Hepatocyte (in vitro differentiated cells): ENCODE results near the gene USP12. TPM values are rescaled to one million over a fixed set of nuclear protein-coding genes. Genes with fewer than 3 reads are reported as not detected.

Experiments used
- DNase-seq: peaks from one replicate; pipeline ENCODE4 v3.0.0-alpha.2; 2016; ENCODE audit warnings: low spot score
- H2AFZ ChIP-seq: fragments of 200-600 bp; sonication (generic); 2 replicates; pipeline ENCODE4 v1.6.0; 2016; ENCODE audit warnings: antibody characterized with exemption, mild to moderate bottlenecking
- H3K27ac ChIP-seq: fragments of 200-600 bp; sonication (generic); 2 replicates; pipeline ENCODE4 v1.5.1; 2016; ENCODE audit warnings: mild to moderate bottlenecking
- H3K27me3 ChIP-seq: fragments of 200-600 bp; sonication (generic); 2 replicates; pipeline ENCODE4 v1.6.1; 2016
- H3K36me3 ChIP-seq: fragments of 200-600 bp; sonication (generic); replicated peaks from 2 replicates; pipeline ENCODE4 v1.5.1; 2016; ENCODE audit warnings: low read depth; ENCODE audit not compliant: insufficient read depth
- H3K4me1 ChIP-seq: fragments of 200-600 bp; sonication (generic); 2 replicates; pipeline ENCODE4 v1.5.1; 2016; ENCODE audit warnings: mild to moderate bottlenecking, moderate library complexity; ENCODE audit not compliant: insufficient read depth
- H3K4me2 ChIP-seq: fragments of 200-600 bp; sonication (generic); 2 replicates; pipeline ENCODE4 v1.6.0; 2016
- H3K4me3 ChIP-seq: fragments of 200-600 bp; sonication (generic); 2 replicates; pipeline ENCODE4 v1.5.1; 2016; ENCODE audit warnings: mild to moderate bottlenecking
- H3K79me2 ChIP-seq: fragments of 200-600 bp; sonication (generic); 2 replicates; pipeline ENCODE4 v1.6.0; 2017; ENCODE audit warnings: mild to moderate bottlenecking
- H3K9me2 ChIP-seq: fragments of 200-600 bp; sonication (generic); replicated peaks from 2 replicates; pipeline ENCODE4 v1.6.0; 2017; ENCODE audit warnings: mild to moderate bottlenecking; ENCODE audit not compliant: insufficient read depth
- H3K9me3 ChIP-seq: fragments of 200-600 bp; sonication (generic); 2 replicates; pipeline ENCODE4 v1.5.1; 2016; ENCODE audit warnings: low read depth, mild to moderate bottlenecking
- H4K20me1 ChIP-seq: fragments of 200-600 bp; sonication (generic); 2 replicates; pipeline ENCODE4 v1.6.0; 2016; ENCODE audit warnings: mild to moderate bottlenecking; ENCODE audit not compliant: insufficient read depth, poor library complexity, severe bottlenecking
- EZH2 ChIP-seq: fragments of 200-600 bp; sonication (generic); IDR thresholded peaks from 2 replicates; pipeline ENCODE4 v1.6.1; 2016; ENCODE audit warnings: antibody characterized with exemption, mild to moderate bottlenecking, borderline replicate concordance
- EZH2phosphoT487 ChIP-seq: fragments of 200-600 bp; sonication (generic); IDR thresholded peaks from one replicate; pipeline ENCODE4 v1.6.1; 2018; ENCODE audit warnings: antibody characterized with exemption, mild to moderate bottlenecking, low read depth, moderate library complexity; ENCODE audit not compliant: unreplicated experiment, severe bottlenecking
- WGBS: methylation state at CpG from one replicate; pipeline ENCODE4 v1.1.6; 2016; ENCODE audit warnings: low lambda C conversion rate; ENCODE audit errors: missing lambda C conversion rate; 5-methylcytosine and 5-hydroxymethylcytosine counted together
- polyA plus RNA-seq: library from polyadenylated mRNA; unstranded; fragments of >200 nt; fragmentation: Nextera tagmentation; extraction: Ambion mirVana; gene quantifications from 2 replicates; pipeline ENCODE4 v1.2.1, GENCODE V29; 2016
- total RNA-seq: library from RNA; depleted of rRNA; stranded (reverse); fragments of >200 nt; gene quantifications from 2 replicates; pipeline ENCODE4 v1.2.3, GENCODE V29; 2014
- TF ChIP-seq, protein P1 (sequence below): fragments of 200-600 bp; sonication (generic); IDR thresholded peaks from 2 replicates; pipeline ENCODE4 v1.5.1; 2016; ENCODE audit warnings: antibody characterized with exemption, mild to moderate bottlenecking; ENCODE audit not compliant: poor library complexity

Gene USP12
- total and polyA plus RNA-seq, 2 experiments from 2014 or later = 17.5 to 26.4 TPM

DNA sequence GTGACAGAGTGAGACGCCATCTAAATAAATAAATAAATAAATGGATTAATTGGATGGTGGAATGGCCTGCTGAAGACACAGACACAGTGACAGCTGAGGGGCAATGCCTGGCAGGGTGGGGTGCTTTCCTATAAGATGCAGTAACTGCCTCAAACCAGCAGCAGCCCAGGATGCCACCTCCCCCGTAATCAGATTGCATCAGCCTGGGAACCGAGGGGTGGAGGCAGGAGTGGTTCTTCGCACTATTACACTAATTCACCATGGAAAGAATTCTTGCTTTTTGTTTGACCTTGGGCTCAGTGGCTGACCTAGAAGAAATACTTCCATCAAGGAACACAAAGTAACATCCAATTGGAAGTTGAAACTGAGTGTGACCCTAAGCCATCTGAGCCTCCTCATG is 31.6 kb upstream of the USP12 start:
- H3K4me3 ChIP-seq = no peak overlapping the region
- no peak overlapping the region for H2AFZ ChIP-seq
- H3K27me3 ChIP-seq = no peaks in the 10 kb centered on the region
- TF ChIP-seq EZH2 = no peak
- H4K20me1 ChIP-seq = no peaks in the 10 kb centered on the region
- no peak overlapping the region for H3K4me2 ChIP-seq
- H3K27ac ChIP-seq = no peak overlapping the region
- no peaks in the 10 kb centered on the region for H3K79me2 ChIP-seq
- no peaks in the 10 kb centered on the region for H3K36me3 ChIP-seq
- DNase-seq = no peak
- H3K9me3 ChIP-seq = no peaks in the 10 kb centered on the region
- no peaks in the 10 kb centered on the region for H3K4me1 ChIP-seq
- H3K9me2 ChIP-seq = no peaks in the 10 kb centered on the region
- WGBS = 94% methylated on average over 4 of the region's 4 CpGs

DNA sequence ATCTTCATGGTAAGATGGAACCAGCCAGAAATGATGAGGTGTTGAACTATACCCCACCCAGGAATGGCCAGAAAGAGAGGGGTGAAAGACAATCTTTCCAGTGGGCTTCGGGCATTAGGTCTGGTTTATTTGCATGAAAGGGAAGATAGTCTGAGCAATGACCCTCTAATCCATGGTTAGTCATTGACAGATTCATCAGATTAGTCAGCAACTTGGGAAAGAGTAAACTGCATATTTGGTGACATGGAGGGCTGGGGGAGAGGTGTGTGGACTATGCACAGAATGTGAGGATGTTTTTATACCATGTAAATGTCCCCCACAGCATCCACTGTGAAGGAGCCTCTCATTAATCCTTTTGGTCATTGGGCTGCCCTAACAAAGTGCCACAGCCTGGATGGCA is 30.1 kb upstream of the USP12 start:
- no peaks in the 10 kb centered on the region for H3K27me3 ChIP-seq
- H3K4me1 ChIP-seq = no peaks in the 10 kb centered on the region
- no peaks in the 10 kb centered on the region for H4K20me1 ChIP-seq
- no peak for DNase-seq
- H3K9me3 ChIP-seq = no peaks in the 10 kb centered on the region
- no peak overlapping the region for H3K27ac ChIP-seq
- WGBS = 89% methylated on average over 1 of the region's 1 CpG
- no peak overlapping the region for H3K4me3 ChIP-seq
- no peaks in the 10 kb centered on the region for H3K9me2 ChIP-seq
- TF ChIP-seq EZH2 (no peak), EZH2phosphoT487 (no peak)
- TF ChIP-seq, protein P1, sequence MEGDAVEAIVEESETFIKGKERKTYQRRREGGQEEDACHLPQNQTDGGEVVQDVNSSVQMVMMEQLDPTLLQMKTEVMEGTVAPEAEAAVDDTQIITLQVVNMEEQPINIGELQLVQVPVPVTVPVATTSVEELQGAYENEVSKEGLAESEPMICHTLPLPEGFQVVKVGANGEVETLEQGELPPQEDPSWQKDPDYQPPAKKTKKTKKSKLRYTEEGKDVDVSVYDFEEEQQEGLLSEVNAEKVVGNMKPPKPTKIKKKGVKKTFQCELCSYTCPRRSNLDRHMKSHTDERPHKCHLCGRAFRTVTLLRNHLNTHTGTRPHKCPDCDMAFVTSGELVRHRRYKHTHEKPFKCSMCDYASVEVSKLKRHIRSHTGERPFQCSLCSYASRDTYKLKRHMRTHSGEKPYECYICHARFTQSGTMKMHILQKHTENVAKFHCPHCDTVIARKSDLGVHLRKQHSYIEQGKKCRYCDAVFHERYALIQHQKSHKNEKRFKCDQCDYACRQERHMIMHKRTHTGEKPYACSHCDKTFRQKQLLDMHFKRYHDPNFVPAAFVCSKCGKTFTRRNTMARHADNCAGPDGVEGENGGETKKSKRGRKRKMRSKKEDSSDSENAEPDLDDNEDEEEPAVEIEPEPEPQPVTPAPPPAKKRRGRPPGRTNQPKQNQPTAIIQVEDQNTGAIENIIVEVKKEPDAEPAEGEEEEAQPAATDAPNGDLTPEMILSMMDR = no peak
- H3K79me2 ChIP-seq = no peaks in the 10 kb centered on the region
- no peaks in the 10 kb centered on the region for H3K36me3 ChIP-seq
- no peak overlapping the region for H3K4me2 ChIP-seq
- no peak overlapping the region for H2AFZ ChIP-seq

DNA sequence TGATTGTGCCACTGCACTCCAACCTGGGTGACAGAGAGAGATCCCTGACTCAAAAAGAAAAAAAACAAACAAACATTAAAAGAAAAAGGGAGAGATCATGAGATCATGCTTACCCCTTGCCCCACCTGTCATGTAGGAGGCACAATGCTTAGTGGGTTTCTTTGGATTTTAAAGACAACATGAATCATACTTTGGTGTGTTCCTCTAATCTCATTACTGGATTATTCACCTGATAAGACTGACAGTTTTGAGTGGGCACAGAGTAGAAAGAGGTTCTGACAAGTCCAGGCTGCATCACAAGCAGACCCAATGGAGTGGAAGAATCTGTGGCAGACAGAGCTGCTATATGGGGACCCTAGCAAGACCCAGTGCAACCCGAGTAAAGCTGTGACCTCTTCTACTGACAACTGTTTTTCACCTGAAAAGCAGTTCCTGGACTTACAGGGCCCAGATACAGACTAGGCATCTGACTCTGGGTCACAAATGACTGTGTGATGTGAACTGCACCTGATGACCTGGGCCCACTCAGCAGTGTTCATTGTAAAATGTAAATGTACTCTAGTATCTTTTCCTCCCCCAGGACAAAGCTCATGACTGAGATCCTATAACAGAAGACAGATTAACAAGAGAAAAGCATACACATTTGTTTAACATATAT is 28.9 kb upstream of the USP12 start:
- no peak for TF ChIP-seq EZH2phosphoT487
- no peak for TF ChIP-seq EZH2
- TF ChIP-seq, protein P1 = no peak
- Histone ChIP-seq H3K27me3 (no peaks in the 10 kb centered on the region), H3K79me2 (no peaks in the 10 kb centered on the region), H3K4me2 (no peak overlapping the region), H3K9me3 (no peaks in the 10 kb centered on the region), H3K4me3 (no peak overlapping the region), H3K4me1 (no peaks in the 10 kb centered on the region), H3K9me2 (no peaks in the 10 kb centered on the region), H2AFZ (no peak overlapping the region), H3K27ac (no peak overlapping the region), H3K36me3 (no peaks in the 10 kb centered on the region), H4K20me1 (no peaks in the 10 kb centered on the region)
- WGBS = 62% methylated on average over 1 of the region's 1 CpG
- DNase-seq = no peak

DNA sequence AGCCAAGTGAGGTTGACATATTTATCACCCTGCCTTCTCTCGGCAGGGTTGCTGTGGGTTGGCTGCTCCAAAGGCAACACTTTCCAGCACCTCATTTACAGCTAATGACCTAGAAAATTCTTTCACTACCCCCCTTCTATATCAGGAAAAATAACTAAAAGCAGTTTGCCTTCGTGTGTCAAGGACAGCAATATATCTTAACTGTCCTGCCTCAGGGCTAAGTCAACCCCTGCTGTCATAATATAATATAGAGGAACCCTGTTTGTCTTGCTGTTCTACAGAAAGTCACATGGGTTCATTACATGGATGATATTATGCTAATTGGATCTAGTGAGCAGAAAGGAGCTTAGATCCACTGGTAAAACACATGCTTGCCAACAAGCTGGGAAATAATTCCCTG is 28.1 kb upstream of the USP12 start:
- H3K4me1 ChIP-seq = no peaks in the 10 kb centered on the region
- H3K9me2 ChIP-seq = no peaks in the 10 kb centered on the region
- H3K27me3 ChIP-seq = no peaks in the 10 kb centered on the region
- H3K79me2 ChIP-seq = no peaks in the 10 kb centered on the region
- no peak overlapping the region for H3K4me2 ChIP-seq
- DNase-seq = no peak
- 63% methylated on average over 2 of the region's 2 CpGs for WGBS
- H2AFZ ChIP-seq = no peak overlapping the region
- no peak overlapping the region for H3K4me3 ChIP-seq
- H3K27ac ChIP-seq = no peak overlapping the region
- H3K9me3 ChIP-seq = no peaks in the 10 kb centered on the region
- H3K36me3 ChIP-seq = no peaks in the 10 kb centered on the region
- H4K20me1 ChIP-seq = no peaks in the 10 kb centered on the region
- TF ChIP-seq EZH2phosphoT487 (no peak), EZH2 (no peak)
- TF ChIP-seq, protein P1 = no peak
